T-helper 9 cell (primary cell): ENCODE results near the gene IQCE.

Source experiments
- DNase-seq: peaks from one replicate; pipeline ENCODE4 v3.0.0-alpha.2; 2020

Gene IQCE

GRCh38 chr7:2621061-2621828, 62.5 kb downstream of the IQCE start:
- DNase-seq = no peak

DNA sequence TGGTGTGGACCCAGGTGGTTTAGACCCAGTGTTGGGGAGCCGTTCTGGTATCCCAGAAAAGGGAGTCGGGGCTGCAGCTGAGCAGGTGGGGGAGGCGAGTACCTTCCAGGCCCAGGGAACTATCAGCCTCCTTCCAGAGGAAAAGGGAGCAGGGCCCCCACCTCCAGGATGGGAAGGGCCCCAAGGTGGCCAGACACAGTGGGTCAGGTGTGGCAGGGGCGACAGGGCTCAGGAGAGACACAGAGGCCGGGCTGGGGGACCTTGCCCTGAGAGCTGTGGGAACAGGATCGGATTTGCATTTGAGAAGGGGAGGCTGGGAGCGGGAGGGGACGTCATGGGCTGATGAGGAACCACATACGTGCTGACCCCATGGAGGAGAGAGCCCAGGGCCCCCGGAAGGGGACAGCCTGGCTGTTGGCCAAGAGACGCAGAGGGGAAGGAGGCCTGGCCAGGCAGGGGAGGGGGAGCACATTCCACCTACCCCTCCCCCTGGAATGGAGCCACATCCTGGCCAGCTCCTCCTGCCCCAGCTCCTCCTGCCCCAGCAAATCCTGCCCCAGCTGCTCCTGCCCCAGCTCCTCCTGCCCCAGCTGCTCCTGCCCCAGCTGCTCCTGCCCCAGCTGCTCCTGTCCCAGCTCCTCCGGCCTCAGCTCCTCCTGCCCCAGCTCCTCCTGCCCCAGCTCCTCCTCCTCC, 63.3 kb downstream of the IQCE start:
- no peak for DNase-seq

GRCh38 chr7:2622869-2623697, 64.3 kb downstream of the IQCE start:
- no peak for DNase-seq

DNA sequence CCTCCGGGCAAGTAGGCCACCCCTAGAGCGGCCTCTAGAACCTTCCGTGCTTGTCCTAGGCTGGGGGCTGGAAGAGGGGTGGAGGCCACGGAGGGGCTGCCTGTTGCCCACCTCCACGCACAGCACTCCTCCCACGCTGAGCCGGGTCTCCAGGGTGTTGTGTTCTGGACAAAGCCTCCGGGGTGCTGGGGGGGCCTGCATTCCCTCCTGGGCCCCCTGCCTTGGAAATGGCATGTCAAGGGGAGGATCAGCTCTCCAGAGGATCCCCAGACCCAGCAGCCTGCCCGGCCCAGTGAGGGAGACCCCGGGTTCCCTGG, 64.9 kb downstream of the IQCE start:
- no peak for DNase-seq

GRCh38 chr7:2624293-2624886, 65.6 kb downstream of the IQCE start:
- no peak for DNase-seq

GRCh38 chr7:2626498-2627117, 67.8 kb downstream of the IQCE start:
- no peak for DNase-seq

GRCh38 chr7:2627258-2628129, 68.7 kb downstream of the IQCE start:
- no peak for DNase-seq

- DNase-seq = no peak
These were observed 69.3 kb downstream of the IQCE start for GRCh38 chr7:2628130-2628482.

GRCh38 chr7:2628891-2629290, 70.1 kb downstream of the IQCE start:
- no peak for DNase-seq

- no peak for DNase-seq
These were observed 71.2 kb downstream of the IQCE start for GRCh38 chr7:2629746-2630681.

GRCh38 chr7:2631946-2632732, 73.4 kb downstream of the IQCE start, which contains the start of gene TTYH3:
Gene TTYH3, plus strand, starts transcription at chr7:2631986. Its CDS starts 170 bp downstream, at chr7:2632156.
- DNase-seq = no peak

DNA sequence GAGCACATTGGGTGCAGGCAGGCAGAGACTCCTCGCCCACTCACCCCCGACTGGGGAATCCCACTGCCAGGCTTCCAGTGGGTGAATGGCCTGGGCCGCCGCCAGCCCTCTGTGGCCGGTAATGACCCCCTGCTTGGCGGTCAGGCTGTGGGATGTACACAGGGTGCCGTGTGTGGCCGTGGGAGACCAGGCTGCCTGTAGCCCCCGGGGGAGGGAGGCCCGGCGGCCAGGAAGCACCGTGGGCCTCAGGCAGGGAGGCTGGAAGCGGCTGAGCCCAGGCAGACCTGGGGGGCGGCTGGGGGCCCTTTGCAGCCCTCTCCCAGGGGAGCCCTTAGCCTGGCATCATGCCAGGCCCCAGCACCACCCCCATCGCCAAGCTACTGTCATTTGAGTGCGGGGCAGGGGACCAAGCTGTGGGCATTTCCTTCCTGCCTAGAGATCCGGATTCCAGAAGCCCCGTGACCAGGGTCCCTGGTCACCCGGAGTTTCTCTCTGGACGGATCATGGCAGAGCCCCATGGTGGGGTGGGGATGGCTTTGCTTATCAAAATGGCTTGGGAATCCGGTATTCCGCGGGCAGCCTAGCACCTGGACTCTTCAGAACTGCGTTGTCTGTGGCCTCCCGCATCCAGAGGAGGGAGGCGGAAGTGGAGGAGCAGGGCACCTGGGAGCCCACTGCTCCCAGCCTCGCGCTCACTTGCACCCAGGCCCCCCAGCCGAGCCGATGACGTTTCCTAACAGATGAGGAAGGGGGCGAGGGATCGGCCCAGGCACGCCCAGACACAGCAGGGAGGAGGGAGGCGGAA, 74.2 kb downstream of the IQCE start:
- peak; percentile 16 for DNase-seq

DNA sequence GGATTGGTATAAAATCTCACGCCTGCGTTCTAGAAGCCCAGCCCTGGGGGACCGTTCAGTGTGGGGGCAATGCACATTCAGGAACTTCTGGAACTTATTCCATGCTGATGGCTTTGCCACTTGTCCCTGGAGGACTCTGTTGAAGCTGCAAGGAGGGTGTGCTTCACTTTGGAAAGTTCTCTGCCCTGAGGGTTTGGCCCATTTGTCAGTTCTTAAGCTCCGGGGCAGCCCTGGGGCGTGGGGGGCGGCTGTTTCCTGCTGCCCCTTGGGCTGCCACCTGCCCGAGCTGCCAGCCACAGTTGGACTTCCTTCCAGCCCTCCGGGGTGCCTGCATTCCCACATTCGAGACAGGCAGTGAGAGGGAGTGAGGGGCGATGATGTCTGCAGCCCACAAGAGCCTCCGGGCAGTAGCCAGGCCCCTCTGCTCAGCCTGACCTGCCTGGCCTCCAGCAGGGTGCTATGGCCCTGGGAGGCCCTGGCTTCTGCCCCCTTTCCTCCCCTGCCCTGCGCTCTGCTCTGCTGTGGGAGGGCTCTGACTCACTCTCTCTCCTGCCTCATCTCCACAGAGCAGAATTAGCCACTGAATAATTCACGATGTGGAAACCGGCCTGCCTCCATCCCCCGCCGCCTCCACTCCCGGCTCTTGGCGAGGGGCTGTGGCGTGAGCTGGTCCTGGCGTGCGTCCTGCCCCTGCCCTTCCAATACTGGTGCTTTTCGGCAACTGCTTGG, 74.9 kb downstream of the IQCE start:
- DNase-seq = no peak

- no peak for DNase-seq
These were observed 75.7 kb downstream of the IQCE start for GRCh38 chr7:2634267-2635145.

GRCh38 chr7:2635148-2635668, 76.4 kb downstream of the IQCE start:
- no peak for DNase-seq

- no peak for DNase-seq
These were observed 77.3 kb downstream of the IQCE start for GRCh38 chr7:2635810-2636701.
